HG03196 (cell line): Measurements from ENCODE around the gene MEI4.
"Not testable (repeated sequence)": the region's sequence is repeated elsewhere in the genome, so short reads cannot be mapped to it uniquely, and the experiment has no call there.

Source experiments
- ATAC-seq: cut with Tn5 transposase; IDR thresholded peaks from one replicate; pipeline ENCODE4 v1.9.1; 2021; ENCODE audit not compliant: unreplicated experiment

MEI4 gene

GRCh38 chr6:77674211-77674610 is 21.4 kb downstream of the MEI4 start:
- no peak for ATAC-seq

GRCh38 chr6:77678048-77678447 is 25.2 kb downstream of the MEI4 start:
- ATAC-seq: no peak

DNA sequence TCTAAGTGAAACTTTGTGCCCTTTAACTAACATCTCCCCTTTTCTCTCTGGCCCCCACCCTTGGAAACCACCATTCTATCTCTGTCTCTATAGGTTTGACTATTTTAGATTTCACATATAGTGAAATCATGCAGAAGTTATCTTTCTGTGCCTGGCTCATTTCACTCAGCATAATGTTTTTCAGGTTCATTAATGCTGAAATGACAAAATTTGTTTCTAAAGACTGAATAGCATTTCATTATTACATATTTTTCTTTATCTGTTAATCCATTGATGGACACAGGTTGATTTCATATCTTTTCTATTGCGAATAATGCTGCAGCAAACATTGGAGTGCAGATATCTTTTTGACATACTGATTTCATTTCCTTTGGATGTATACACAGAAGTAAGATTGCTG is 30.7 kb downstream of the MEI4 start:
- ATAC-seq: no peak

DNA sequence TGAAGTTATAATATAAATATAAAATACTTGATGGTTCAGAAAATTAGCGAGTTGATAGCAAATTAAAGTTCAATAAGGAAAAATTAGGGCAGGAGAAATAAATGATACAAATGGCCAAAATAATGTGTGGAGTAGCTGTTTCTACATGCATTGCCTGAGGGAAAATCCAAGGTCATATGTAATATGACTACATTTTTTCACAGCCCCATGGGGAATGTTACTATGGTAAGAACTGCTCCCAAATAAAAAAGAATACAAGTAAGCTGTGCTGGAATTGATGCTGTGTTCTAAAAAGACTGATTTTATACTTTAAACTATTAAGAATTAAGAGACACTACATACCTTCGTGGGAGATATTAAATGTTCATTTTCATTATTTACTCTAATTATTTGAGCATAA is 34.1 kb downstream of the MEI4 start:
- ATAC-seq: no peak

DNA sequence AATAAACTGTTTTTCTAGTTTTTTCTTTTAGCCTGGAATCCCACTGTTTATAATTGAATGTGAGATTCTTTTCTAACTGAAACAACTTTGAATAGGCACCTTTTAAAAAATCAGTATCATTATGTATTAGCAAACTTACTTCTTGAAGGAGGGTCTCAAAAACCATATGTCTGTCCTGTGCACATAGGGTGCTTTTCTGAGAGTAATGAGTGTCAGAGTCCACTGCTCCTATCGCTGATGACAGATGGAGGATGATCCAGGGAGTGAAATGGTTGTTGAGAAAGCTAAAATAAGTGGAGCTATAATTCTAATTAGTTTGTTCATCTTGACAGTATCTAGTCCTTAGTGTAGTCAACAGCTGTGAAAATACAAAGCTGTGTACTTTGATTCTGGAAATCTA is 35.8 kb downstream of the MEI4 start:
- no peak for ATAC-seq

DNA sequence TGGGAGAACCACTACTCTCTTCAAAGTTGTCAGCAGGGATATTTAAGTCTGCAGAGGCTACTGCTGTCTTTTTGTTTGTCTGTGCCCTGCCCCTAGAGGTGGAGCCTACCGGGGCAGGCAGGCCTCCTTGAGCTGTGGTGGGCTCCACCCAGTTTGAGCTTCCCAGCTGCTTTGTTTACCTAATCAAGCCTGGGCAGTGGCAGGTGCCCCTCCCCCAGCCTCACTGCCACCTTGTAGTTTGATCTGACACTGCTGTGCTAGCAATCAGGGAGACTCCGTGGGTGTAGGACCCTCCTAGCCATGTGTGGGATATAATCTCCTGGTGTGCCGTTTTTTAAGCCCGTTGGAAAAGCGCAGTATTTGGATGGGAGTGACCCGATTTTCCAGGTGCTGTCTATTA is 47.3 kb downstream of the MEI4 start:
- ATAC-seq: not testable (repeated sequence)

DNA sequence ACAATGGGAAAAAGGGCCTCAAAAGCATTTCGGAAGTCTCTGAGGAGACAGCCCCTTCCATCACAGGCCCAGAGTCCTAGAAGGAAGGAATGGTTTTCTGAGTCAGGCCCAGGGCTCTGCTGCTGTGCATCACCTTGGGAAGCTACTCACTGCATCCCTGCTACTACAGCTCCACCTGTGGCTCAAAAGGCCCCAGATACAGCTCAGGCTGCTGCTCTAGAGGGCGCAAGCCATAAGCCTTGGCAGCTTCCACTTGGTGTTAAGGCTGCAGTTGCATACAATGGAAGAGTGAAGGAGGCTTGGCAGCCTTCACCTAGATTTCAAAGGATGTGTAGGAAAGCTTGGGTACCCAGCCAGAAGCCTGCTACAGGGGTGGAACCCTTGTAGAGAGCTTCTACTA is 54.8 kb downstream of the MEI4 start:
- ATAC-seq: no peak

DNA sequence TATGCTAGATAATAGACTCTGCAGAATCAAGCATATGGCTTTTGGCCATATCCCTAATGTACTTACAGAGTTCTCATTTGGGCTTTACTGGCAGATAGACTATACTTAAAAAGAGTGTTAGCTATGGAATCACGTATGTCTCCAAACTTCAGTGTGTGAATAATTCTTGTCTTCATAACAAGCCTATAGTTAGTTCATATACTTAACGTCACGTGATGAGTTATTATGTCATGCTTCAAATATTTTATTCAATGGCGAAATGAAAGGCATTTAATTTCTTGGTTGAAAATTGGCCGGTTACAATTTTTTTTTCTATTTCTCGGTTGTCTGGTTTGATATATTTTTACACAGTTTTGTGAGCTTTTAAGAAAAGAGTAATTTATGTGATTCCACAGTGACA is 62.7 kb downstream of the MEI4 start:
- no peak for ATAC-seq

DNA sequence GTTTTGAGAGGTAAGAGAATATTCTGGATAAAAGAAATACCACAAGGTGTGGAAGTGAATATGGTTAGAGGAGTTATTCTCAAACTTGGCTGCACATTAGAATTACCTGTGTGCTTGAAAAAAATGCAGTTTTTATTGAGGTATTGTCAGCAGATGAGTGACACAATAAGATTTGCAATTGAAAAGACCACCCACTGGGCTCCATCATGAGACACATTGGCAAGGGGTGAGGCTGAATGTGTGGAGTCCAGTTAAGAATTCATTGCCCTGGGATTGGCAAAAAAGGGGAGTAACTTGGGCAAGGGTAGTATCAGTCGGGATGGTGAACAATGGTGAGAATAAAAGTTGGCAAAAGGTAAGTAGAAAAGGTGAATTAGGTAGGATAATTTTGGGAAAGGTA is 63.5 kb downstream of the MEI4 start:
- no peak for ATAC-seq

GRCh38 chr6:77736010-77736409 is 83.2 kb downstream of the MEI4 start:
- ATAC-seq: not testable (repeated sequence)

GRCh38 chr6:77740380-77740779 is 87.5 kb downstream of the MEI4 start:
- ATAC-seq: no peak

GRCh38 chr6:77752156-77752555 is 99.3 kb downstream of the MEI4 start:
- not testable (repeated sequence) for ATAC-seq

DNA sequence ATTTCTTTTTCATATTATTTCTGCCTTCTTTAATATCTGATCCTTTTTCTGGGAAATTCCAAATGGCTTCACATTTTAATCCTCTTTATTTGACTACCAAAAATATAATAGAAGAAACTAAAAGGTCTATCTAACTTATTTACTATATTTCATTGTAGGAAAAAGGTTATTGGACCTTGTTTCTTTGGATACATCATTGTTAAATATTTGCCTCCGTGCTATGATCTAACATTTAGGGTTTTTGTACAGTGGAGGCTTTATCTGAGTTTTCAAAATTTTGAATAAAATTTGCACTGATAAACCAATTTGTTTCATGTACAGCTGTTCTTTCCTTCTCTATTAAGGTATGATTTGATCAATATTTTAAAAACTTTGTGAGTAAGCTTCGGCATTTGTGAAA is 109.5 kb downstream of the MEI4 start:
- no peak for ATAC-seq

- ATAC-seq: no peak
These were observed 110.3 kb downstream of the MEI4 start for GRCh38 chr6:77763124-77763523.

DNA sequence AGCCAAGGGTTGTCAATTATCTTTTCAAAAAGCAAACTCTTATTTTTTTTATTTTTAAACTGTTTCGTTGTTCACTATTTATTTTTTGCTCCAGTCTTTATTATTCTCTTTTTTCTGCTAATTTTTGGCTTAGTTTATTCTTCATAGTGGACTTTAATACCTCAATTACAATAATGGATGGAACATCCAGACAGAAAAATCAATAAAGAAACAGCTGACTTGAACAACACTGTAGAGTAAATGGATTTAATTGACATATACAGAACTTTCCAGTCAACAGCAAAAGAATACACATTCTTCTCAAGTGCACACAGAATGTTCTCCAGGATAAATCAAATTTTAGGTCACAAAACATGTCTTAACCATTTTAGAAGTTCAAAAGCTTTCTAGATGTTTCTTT is 111.5 kb downstream of the MEI4 start:
- ATAC-seq: no peak

DNA sequence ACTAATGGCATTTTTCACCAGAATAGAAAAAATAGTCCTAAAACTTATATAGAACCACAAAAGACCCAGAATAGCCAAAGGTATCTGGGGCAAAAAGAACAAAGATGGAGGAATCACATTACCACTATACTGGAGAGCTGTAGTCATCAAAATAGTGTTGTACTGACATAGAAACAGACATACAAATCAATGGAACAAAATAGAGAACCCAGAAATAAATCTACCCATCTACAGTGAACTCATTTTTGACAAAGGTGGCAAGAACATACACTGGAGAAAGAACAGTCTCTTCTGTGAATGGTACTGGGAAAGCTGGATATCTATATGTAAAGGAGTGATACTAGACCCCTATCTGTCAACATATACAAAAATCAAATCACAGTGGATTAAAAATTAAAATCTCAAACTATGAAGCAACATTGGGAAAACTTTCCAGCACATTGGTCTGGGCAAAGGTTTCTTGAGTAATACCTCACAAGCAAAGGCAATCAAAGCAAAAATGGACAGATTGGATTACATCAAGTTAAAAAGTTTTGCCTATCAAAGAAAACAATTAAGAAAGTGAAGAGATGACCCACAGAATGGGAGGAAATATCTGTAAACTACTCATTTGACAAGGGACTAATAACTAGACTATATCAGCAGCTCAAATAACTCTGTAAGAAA is 120.5 kb downstream of the MEI4 start:
- no peak for ATAC-seq

GRCh38 chr6:77774457-77774856 is 121.6 kb downstream of the MEI4 start:
- ATAC-seq: no peak

DNA sequence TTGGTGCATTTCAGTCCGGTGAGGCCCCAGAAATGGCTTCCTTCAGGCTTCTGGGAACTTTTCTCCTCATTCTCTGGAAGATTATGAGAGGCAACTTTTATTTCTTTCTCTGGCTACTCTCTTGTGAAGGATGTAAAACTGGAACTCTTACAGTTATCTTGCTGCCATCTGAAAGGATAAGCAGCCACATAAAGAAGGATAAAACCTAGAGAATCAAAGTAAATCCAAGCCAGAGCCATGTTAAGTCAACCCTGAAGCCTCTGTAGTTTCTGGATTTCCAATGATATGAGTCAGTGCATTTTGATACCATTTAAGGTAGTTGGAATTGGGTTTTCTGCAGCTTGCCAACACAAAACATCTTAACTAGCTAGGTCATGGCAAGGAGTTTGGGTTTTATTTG is 123.6 kb downstream of the MEI4 start:
- ATAC-seq: no peak

DNA sequence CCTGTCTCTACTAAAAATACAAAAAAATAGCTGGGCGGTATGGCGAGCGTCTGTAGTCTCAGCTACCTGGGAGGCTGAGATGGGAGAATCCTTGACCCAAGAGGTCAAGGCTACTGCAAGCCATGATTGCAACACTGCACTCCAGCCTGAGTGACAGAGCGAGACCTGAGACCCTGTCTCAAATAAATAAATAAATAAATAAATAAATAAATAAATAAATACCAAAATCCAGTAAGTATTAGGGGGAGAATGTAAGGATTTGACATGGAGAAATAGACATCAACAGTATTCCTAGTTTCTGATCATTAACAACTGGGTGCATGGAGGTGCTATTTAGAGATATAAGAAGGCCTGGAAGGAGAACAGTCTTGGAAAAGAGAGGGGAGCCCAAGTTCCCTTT is 125.7 kb downstream of the MEI4 start:
- no peak for ATAC-seq

DNA sequence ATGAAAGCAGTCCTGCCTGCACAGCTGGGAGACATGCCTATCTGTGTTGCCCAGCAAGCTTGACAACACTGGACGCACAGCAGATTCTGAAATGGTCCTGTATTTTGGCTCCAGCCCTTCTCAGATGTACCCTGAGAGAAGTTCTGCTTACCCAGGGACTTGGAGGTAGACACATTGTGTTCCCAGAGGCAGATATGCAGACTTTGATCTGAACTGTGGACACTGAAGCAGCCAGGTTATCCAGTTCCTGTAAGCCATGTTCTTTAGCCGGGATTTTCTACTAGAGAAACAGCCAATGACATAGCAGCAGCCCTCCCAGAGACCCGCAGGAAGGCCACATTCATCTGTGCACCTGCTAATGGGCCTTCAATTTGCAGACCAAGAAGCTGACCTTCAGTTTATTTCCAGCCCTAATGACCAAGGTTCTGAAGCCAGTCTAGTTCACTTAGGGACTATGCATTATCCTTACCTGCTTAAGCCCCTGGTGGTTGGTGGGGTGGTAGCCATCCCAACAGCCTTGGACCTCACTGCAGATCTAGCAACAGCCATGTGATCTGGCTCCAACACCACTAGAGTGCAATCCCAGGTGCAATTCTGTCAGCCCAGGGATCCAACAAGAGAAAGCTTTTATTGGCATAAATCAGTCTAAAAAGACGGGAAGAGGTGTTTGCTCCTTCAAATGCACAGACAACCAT is 134.2 kb downstream of the MEI4 start:
- no peak for ATAC-seq

DNA sequence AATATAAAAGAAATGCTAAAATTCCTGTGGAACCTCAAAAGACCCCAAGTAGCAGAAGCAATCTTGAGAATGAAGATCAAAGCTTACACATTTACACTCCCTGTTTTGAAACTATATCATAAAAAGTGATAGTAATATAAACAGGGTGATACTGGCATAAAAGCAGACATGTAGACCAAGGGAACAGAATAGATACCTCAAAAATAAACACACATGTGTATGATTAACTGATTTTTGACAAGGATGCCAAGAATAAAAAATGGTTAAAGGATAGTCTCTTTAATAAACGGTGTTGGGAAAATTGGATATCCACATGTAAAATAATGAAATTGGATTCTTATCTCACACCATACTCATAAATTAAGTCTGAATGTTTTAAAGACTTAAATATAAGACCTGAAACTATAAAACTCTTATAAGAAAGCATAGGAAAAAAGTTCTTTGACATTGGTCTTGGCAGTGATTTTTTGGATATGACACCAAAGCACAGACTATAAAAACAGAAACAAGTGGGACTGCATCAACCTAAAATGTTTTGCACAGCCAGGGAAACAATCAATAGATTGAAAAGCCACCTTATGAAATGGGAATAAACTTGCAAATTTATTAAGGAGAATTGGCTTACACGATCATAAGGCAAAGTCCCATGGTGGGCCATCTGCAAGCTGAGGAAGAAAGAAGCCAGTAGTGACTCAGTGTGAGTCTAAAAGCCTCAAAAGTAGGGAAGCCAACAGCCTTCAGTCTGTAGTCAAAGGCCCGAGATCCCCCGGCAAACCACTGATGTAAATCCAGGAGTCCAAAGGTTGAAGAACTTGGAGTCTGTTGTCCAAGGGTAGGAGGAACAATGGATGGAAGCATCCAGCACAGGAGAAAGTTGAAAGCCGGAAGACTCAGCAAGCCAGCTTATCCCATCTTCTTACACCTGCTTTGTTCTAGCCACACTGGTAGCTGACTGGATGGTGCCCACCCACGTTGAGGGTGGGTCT is 144.3 kb downstream of the MEI4 start:
- ATAC-seq: no peak

- ATAC-seq: no peak
These were observed 159.5 kb downstream of the MEI4 start for GRCh38 chr6:77812304-77812703.
